Measurements from ENCODE around the gene INAFM1. TPM values are rescaled to one million over a fixed set of nuclear protein-coding genes. Genes with fewer than 3 reads are reported as not detected.

The INAFM1 gene
- total RNA-seq, 1 experiment from 2014 or later, result 8.1 TPM

DNA sequence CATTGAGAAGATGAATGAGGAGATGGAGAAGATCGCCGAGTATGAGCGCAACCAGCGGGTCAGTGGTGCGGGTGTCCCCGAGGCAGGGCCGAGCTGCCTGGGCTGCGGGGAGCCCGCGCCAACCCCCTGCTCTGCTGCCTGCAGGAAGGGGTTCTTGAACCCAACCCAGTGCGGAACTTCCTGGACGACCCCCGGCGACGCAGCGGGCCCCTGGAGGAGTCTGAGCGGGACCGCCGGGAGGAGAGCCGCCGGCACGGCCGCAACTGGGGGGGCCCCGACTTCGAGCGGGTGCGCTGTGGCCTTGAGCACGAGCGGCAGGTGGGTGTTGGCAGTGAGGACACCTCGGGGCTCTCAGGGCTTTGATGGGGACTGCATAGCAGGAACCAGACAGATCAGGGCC lies 10.1 kb upstream of the INAFM1 start (continued):
- no peak for TF ChIP-seq SMAD4 (CRISPR knock-in tag; IDR thresholded peaks at IDR 0.05)

DNA sequence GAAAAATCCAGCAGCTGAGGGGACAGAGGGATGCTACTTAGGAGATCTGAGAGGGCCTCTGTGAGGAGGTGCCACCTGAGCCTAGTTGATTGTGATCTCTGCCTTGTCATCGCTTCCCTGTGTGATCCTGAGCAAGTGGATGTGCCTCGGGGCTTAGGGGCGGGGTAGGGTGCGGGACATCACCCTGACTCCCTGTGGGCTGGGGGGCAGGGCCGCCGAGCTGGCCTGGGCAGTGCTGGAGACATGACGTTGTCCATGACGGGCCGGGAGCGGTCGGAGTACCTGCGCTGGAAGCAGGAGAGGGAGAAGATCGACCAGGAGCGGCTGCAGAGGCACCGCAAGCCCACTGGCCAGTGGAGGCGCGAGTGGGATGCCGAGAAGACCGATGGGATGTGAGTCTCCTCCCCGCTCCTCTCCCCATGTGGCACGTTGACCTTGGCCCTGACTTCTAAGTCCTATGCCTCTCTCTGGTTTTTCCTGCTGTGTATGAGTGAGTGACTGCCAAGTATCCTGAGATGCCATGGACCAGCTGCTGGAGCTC lies 8.2 kb upstream of the INAFM1 start:
- POLR2A ChIA-PET, result interaction anchor here (0.7 to 1.4 kb wide), 2 partner anchors 10 to 162 kb away, joined by 3 to 6 read pairs; partner anchors contain the start of gene CCDC9
- DNase-seq (ENCODE audit: low spot score) (no peak), ATAC-seq (no peak)
- Mint-ChIP-seq H3K4me1 (no peaks in the 10 kb centered on the region), H3K36me3 (peaks cover 60% of the 10 kb centered on the region), H3K27me3 (ENCODE audit: low read depth) (no peaks in the 10 kb centered on the region), H3K4me3 (no peak overlapping the region), H3K9me3 (no peaks in the 10 kb centered on the region), H3K27ac (no peak overlapping the region)
- CTCF ChIA-PET, result interaction anchor here (1.6 kb wide), 1 partner anchor 23 kb away, joined by 3 read pairs; no protein-coding TSS in a partner anchor
- TF ChIP-seq, protein P1, sequence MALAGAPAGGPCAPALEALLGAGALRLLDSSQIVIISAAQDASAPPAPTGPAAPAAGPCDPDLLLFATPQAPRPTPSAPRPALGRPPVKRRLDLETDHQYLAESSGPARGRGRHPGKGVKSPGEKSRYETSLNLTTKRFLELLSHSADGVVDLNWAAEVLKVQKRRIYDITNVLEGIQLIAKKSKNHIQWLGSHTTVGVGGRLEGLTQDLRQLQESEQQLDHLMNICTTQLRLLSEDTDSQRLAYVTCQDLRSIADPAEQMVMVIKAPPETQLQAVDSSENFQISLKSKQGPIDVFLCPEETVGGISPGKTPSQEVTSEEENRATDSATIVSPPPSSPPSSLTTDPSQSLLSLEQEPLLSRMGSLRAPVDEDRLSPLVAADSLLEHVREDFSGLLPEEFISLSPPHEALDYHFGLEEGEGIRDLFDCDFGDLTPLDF (CRISPR knock-in tag; IDR thresholded peaks at IDR 0.05), result no peak
- TF ChIP-seq MXD4 (CRISPR knock-in tag; IDR thresholded peaks at IDR 0.05; ENCODE audit: borderline replicate concordance), result no peak
- TF ChIP-seq, protein P2, sequence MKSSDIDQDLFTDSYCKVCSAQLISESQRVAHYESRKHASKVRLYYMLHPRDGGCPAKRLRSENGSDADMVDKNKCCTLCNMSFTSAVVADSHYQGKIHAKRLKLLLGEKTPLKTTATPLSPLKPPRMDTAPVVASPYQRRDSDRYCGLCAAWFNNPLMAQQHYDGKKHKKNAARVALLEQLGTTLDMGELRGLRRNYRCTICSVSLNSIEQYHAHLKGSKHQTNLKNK (CRISPR knock-in tag; IDR thresholded peaks at IDR 0.05), result no peak
- TF ChIP-seq, protein P3, sequence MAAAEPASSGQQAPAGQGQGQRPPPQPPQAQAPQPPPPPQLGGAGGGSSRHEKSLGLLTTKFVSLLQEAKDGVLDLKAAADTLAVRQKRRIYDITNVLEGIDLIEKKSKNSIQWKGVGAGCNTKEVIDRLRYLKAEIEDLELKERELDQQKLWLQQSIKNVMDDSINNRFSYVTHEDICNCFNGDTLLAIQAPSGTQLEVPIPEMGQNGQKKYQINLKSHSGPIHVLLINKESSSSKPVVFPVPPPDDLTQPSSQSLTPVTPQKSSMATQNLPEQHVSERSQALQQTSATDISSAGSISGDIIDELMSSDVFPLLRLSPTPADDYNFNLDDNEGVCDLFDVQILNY (CRISPR knock-in tag; IDR thresholded peaks at IDR 0.05), result no peak
- TF ChIP-seq ZNF219 (CRISPR knock-in tag; IDR thresholded peaks at IDR 0.05; ENCODE audit: borderline replicate concordance), result no peak
- TF ChIP-seq, protein P4, sequence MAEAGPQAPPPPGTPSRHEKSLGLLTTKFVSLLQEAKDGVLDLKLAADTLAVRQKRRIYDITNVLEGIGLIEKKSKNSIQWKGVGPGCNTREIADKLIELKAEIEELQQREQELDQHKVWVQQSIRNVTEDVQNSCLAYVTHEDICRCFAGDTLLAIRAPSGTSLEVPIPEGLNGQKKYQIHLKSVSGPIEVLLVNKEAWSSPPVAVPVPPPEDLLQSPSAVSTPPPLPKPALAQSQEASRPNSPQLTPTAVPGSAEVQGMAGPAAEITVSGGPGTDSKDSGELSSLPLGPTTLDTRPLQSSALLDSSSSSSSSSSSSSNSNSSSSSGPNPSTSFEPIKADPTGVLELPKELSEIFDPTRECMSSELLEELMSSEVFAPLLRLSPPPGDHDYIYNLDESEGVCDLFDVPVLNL (CRISPR knock-in tag; IDR thresholded peaks at IDR 0.05; ENCODE audit: borderline replicate concordance, low read depth), result no peak
- no peak for TF ChIP-seq ZNF423 (CRISPR knock-in tag; IDR thresholded peaks at IDR 0.05)
- no peak for TF ChIP-seq ZNF232 (CRISPR knock-in tag; IDR thresholded peaks at IDR 0.05)
- TF ChIP-seq, protein P5, sequence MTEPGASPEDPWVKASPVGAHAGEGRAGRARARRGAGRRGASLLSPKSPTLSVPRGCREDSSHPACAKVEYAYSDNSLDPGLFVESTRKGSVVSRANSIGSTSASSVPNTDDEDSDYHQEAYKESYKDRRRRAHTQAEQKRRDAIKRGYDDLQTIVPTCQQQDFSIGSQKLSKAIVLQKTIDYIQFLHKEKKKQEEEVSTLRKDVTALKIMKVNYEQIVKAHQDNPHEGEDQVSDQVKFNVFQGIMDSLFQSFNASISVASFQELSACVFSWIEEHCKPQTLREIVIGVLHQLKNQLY (CRISPR knock-in tag; IDR thresholded peaks at IDR 0.05), result no peak
- TF ChIP-seq JUN (CRISPR knock-in tag; IDR thresholded peaks at IDR 0.05), result no peak
- TF ChIP-seq TP53 (CRISPR knock-in tag; IDR thresholded peaks at IDR 0.05), result no peak
- TF ChIP-seq EMX1 (CRISPR knock-in tag; IDR thresholded peaks at IDR 0.05), result no peak
- TF ChIP-seq, protein P6, sequence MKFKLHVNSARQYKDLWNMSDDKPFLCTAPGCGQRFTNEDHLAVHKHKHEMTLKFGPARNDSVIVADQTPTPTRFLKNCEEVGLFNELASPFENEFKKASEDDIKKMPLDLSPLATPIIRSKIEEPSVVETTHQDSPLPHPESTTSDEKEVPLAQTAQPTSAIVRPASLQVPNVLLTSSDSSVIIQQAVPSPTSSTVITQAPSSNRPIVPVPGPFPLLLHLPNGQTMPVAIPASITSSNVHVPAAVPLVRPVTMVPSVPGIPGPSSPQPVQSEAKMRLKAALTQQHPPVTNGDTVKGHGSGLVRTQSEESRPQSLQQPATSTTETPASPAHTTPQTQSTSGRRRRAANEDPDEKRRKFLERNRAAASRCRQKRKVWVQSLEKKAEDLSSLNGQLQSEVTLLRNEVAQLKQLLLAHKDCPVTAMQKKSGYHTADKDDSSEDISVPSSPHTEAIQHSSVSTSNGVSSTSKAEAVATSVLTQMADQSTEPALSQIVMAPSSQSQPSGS (CRISPR knock-in tag; IDR thresholded peaks at IDR 0.05; ENCODE audit: borderline replicate concordance, low read depth), result no peak

DNA sequence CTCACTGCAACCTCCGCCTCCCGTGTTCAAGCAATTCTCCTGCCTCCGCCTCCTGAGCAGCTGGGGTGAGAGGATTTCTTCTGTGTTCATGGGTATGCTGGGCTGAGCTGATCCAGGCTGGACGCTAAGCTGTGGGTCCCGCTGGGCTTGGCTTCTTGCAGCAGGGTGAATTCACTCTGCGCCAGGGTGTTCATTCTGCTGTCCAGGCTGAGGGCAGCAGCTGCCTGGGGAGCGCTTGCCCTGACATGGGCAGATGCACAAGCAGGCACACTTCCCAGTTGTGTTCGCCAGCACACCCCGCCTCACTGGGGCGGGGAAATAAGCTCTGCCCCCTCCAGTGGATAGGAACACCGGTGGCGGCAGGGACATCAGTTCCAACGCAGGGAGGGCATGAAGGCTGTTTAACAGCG lies 7.3 kb upstream of the INAFM1 start:
- POLR2A ChIA-PET, result interaction anchor here (1.4 kb wide), 1 partner anchor 11 kb away, joined by 3 read pairs; the partner anchor contains the start of gene CCDC9
- ATAC-seq, result no peak
- TF ChIP-seq, protein P7, sequence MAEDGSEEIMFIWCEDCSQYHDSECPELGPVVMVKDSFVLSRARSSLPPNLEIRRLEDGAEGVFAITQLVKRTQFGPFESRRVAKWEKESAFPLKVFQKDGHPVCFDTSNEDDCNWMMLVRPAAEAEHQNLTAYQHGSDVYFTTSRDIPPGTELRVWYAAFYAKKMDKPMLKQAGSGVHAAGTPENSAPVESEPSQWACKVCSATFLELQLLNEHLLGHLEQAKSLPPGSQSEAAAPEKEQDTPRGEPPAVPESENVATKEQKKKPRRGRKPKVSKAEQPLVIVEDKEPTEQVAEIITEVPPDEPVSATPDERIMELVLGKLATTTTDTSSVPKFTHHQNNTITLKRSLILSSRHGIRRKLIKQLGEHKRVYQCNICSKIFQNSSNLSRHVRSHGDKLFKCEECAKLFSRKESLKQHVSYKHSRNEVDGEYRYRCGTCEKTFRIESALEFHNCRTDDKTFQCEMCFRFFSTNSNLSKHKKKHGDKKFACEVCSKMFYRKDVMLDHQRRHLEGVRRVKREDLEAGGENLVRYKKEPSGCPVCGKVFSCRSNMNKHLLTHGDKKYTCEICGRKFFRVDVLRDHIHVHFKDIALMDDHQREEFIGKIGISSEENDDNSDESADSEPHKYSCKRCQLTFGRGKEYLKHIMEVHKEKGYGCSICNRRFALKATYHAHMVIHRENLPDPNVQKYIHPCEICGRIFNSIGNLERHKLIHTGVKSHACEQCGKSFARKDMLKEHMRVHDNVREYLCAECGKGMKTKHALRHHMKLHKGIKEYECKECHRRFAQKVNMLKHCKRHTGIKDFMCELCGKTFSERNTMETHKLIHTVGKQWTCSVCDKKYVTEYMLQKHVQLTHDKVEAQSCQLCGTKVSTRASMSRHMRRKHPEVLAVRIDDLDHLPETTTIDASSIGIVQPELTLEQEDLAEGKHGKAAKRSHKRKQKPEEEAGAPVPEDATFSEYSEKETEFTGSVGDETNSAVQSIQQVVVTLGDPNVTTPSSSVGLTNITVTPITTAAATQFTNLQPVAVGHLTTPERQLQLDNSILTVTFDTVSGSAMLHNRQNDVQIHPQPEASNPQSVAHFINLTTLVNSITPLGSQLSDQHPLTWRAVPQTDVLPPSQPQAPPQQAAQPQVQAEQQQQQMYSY (CRISPR knock-in tag; IDR thresholded peaks at IDR 0.05), result no peak
- no peak for TF ChIP-seq ZNF219 (CRISPR knock-in tag; IDR thresholded peaks at IDR 0.05; ENCODE audit: borderline replicate concordance)
- TF ChIP-seq, protein P5 (CRISPR knock-in tag; IDR thresholded peaks at IDR 0.05), result no peak

More for the DNA sequence above, 7.3 kb upstream of the INAFM1 start:
- peaks cover 57% of the 10 kb centered on the region for H3K36me3 Mint-ChIP-seq
- H3K9me3 Mint-ChIP-seq, result no peaks in the 10 kb centered on the region
- no peak overlapping the region for H3K4me3 Mint-ChIP-seq
- no peaks in the 10 kb centered on the region for H3K27me3 Mint-ChIP-seq (ENCODE audit: low read depth)
- H3K4me1 Mint-ChIP-seq, result peaks cover 6% of the 10 kb centered on the region
- CTCF ChIA-PET, result no interaction called here
- no peak overlapping the region for H3K27ac Mint-ChIP-seq
- DNase-seq (ENCODE audit: low spot score), result no peak

Measured in WTC11 (cell line).